Dendritic cell treated with granulocyte-macrophage colony-stimulating factor and Interleukin-4, amounts not matched to agents 40 ng/mL and 50 ng/mL, for 4 days (primary cell): ENCODE measurements around the gene GABRE.

ENCODE experiments used
- H3K27ac Mint-ChIP-seq: one replicate; pipeline ENCODE4 v1.8.0; 2022; ENCODE audit warnings: mild to moderate bottlenecking, mixed read lengths
- H3K27me3 Mint-ChIP-seq: one replicate; pipeline ENCODE4 v1.8.0; 2022; ENCODE audit warnings: mild to moderate bottlenecking, mixed read lengths
- H3K36me3 Mint-ChIP-seq: one replicate; pipeline ENCODE4 v1.8.0; 2022; ENCODE audit warnings: low read depth, mixed read lengths
- H3K4me1 Mint-ChIP-seq: one replicate; pipeline ENCODE4 v1.8.0; 2022; ENCODE audit warnings: low read depth, mixed read lengths
- H3K4me3 Mint-ChIP-seq: one replicate; pipeline ENCODE4 v1.8.0; 2022; ENCODE audit warnings: mild to moderate bottlenecking, moderate library complexity, mixed read lengths
- H3K9me3 Mint-ChIP-seq: one replicate; pipeline ENCODE4 v1.8.0; 2022; ENCODE audit warnings: mixed read lengths
- intact Hi-C: fragments of 100-400 bp; cut with micrococcal nuclease; formaldehyde crosslinking; loops from one replicate; pipeline ENCODE4 v1.15.0; 2022

GABRE gene, protein sequence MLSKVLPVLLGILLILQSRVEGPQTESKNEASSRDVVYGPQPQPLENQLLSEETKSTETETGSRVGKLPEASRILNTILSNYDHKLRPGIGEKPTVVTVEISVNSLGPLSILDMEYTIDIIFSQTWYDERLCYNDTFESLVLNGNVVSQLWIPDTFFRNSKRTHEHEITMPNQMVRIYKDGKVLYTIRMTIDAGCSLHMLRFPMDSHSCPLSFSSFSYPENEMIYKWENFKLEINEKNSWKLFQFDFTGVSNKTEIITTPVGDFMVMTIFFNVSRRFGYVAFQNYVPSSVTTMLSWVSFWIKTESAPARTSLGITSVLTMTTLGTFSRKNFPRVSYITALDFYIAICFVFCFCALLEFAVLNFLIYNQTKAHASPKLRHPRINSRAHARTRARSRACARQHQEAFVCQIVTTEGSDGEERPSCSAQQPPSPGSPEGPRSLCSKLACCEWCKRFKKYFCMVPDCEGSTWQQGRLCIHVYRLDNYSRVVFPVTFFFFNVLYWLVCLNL

GRCh38 chrX:151974336-151975227, at the start of gene GABRE:
Gene GABRE (minus strand): TSS chrX:151974676. CDS start chrX:151974625, 51 bp downstream.
- peaks cover 29% of the 10 kb centered on the region for H3K27me3 Mint-ChIP-seq

DNA sequence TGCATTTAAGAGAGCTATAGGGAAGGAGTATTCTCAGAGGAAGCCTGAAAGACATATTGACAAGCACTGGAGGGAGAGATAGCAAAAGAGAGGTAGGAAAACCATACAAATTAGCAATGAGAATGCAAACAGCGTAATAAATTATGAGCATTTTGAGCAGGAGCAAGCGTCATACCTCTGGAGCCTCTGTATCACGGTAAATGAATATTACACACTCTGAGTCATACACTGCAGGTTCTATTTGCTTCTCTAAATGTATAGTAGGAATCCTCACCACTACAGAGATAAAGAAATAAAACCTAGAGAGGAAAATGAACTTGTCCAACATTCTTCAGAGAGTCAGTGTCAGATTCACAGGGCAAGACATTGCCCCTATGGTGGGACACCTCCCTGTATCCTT, 46.4 kb upstream of the GABRE start:
- Mint-ChIP-seq H3K27me3 (no peaks in the 10 kb centered on the region), H3K4me3 (no peak overlapping the region), H3K27ac (no peak overlapping the region), H3K36me3 (no peaks in the 10 kb centered on the region), H3K9me3 (peaks cover 9% of the 10 kb centered on the region), H3K4me1 (no peaks in the 10 kb centered on the region)
- intact Hi-C loops = no loop called here

More at GRCh38 chrX:151974336-151975227, at the start of gene GABRE:
- Mint-ChIP-seq H3K36me3 (no peaks in the 10 kb centered on the region), H3K9me3 (no peaks in the 10 kb centered on the region), H3K27ac (no peak within 1 kb of the TSS), H3K4me1 (no peaks in the 10 kb centered on the region), H3K4me3 (no peak within 1 kb of the TSS)
- intact Hi-C loops = no loop called here

DNA sequence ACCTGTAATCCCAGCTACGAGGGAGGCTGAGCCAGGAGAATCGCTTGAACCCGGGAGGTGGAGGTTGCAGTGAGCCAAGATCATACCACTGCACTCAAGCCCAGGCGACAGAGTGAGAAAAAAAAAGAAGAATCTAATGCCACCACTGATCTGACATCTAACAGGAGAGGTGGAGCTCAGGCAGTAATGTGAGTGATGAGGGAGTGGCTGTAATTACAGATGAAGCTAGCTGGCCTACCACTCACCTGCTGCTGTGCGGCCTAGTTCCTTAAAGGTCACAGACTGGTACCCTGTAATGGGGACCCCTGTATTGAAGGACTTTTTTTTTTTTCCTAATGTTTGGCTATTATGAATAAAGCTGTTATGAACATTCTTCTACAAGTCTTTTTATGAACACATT, 25.3 kb upstream of the GABRE start:
- Mint-ChIP-seq H3K27me3 (no peaks in the 10 kb centered on the region), H3K36me3 (no peaks in the 10 kb centered on the region), H3K27ac (no peak overlapping the region), H3K9me3 (no peaks in the 10 kb centered on the region), H3K4me1 (no peaks in the 10 kb centered on the region), H3K4me3 (no peak overlapping the region)
- intact Hi-C loops = no loop called here

DNA sequence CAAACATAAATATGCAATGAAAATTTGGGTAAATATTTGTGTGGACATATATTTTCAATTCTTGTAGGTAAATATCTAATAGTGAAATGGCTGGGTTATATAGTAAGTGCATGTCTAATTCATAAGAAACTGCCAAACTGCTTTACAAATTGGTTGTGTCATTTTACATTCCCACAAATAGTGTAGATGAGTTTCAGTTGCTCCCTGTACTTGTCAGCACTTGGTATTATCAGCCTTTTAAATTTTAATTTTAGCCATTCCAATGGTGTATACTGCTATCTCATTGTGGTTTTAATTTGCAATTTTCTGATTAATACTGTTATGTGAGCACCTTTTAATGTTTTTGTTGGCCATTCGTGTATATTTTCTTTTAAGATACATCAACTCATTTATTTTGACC, 23.1 kb upstream of the GABRE start:
- Mint-ChIP-seq H3K4me1 (no peaks in the 10 kb centered on the region), H3K27ac (no peak overlapping the region), H3K4me3 (no peak overlapping the region), H3K36me3 (no peaks in the 10 kb centered on the region), H3K9me3 (no peaks in the 10 kb centered on the region), H3K27me3 (no peaks in the 10 kb centered on the region)
- intact Hi-C loops = no loop called here

- Mint-ChIP-seq H3K9me3 (no peaks in the 10 kb centered on the region), H3K27me3 (no peaks in the 10 kb centered on the region), H3K4me1 (no peaks in the 10 kb centered on the region)
Observed at GRCh38 chrX:151996347-151996746, 21.9 kb upstream of the GABRE start.

DNA sequence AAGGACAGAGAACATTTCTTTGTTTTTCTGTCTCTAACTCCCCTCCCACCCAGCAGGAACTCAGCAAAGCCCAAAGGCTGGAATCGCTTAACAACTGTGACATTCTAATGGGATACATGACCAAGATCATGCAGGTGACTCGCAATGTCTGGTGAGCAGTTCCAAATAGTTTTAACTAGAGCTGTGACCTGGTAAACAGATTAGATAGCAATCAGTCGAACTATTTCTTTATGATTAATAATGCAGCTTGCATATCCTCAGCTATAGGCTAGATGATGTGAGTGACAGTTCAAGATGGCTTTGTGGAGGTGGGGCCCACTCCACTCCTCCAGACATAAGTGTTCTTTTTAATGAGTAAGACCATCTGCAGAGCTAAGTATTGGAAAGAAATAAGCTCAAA, 20.0 kb upstream of the GABRE start:
- H3K36me3 Mint-ChIP-seq = no peaks in the 10 kb centered on the region
- no peak overlapping the region for H3K27ac Mint-ChIP-seq
- H3K4me3 Mint-ChIP-seq = no peak overlapping the region
- H3K27me3 Mint-ChIP-seq = no peaks in the 10 kb centered on the region
- no peaks in the 10 kb centered on the region for H3K4me1 Mint-ChIP-seq
- intact Hi-C loops = no loop called here
- no peaks in the 10 kb centered on the region for H3K9me3 Mint-ChIP-seq

More at GRCh38 chrX:151996347-151996746, 21.9 kb upstream of the GABRE start:
- no peak overlapping the region for H3K4me3 Mint-ChIP-seq
- no peaks in the 10 kb centered on the region for H3K36me3 Mint-ChIP-seq
- intact Hi-C loops = no loop called here
- H3K27ac Mint-ChIP-seq = no peak overlapping the region

- Mint-ChIP-seq H3K4me1 (no peaks in the 10 kb centered on the region), H3K27me3 (no peaks in the 10 kb centered on the region), H3K36me3 (no peaks in the 10 kb centered on the region), H3K27ac (no peak overlapping the region), H3K4me3 (no peak overlapping the region), H3K9me3 (peaks cover 7% of the 10 kb centered on the region)
- intact Hi-C loops = no loop called here
Observed at GRCh38 chrX:151988706-151989299, 14.3 kb upstream of the GABRE start.

DNA sequence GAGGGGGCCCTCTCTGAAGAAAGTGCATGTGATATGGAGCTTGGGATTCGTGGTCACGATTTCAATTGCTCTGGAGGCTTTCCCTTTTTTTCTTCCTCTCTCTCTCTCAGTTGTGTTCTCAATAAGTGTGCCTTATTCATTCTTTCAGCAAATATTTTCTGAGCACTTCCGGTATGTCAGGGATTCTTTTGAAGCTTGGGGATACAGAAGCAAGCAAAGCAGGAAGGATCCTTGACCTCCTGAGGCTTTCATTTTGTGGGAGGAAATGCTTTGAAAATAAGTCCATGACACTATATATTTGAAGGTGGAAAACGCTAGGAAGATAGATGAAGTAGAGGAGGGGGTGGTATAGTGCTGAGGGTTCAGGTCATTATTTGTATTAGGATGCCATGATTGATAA, 12.6 kb upstream of the GABRE start:
- Mint-ChIP-seq H3K9me3 (peaks cover 7% of the 10 kb centered on the region), H3K36me3 (no peaks in the 10 kb centered on the region), H3K27me3 (no peaks in the 10 kb centered on the region), H3K4me1 (no peaks in the 10 kb centered on the region), H3K4me3 (no peak overlapping the region), H3K27ac (no peak overlapping the region)
- intact Hi-C loops = no loop called here

DNA sequence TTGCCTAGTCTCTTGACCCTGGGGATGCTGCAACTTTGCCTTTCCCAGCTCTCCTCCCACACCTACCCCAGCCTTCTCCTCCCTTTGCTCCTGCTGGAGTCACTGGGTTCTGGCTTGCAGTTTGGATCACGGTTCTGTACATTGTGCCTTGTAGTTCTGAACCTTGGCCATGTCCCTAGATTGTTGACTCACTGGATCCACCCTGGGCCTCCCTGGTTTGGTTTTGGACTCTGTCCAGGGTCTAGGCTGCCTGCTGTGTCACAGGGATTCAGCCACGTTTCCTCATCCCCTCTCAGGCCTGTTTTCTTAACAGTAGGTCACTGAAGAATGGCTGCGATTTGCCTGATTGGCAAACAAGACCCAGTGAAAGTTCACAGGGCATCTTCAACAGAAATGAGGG, 11.5 kb upstream of the GABRE start:
- peaks cover 7% of the 10 kb centered on the region for H3K9me3 Mint-ChIP-seq
- H3K27ac Mint-ChIP-seq = no peak overlapping the region
- H3K4me1 Mint-ChIP-seq = no peaks in the 10 kb centered on the region
- no peak overlapping the region for H3K4me3 Mint-ChIP-seq
- intact Hi-C loops = no loop called here
- no peaks in the 10 kb centered on the region for H3K27me3 Mint-ChIP-seq
- H3K36me3 Mint-ChIP-seq = no peaks in the 10 kb centered on the region

DNA sequence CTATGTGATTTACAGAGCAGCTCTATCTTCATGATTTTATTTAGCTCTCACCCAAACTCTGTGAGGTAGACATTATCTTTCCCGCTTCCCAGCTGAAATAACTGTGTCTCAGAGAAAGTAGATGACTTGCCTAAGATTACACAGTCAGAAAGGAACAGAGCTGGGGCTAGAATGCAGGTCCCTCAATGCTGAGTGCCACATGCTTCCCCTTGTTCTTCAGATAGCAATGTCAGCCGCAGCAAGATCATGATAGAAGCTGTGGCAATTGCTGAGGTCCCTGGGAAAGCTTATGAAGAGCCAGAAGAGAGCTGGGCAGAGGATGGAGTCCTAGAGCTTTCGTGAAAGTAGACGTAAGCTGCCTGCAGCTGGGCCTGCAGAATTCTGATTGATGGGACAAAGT, 11.1 kb upstream of the GABRE start:
- H3K36me3 Mint-ChIP-seq = no peaks in the 10 kb centered on the region
- H3K27me3 Mint-ChIP-seq = no peaks in the 10 kb centered on the region
- H3K4me1 Mint-ChIP-seq = no peaks in the 10 kb centered on the region
- no peak overlapping the region for H3K27ac Mint-ChIP-seq
- intact Hi-C loops = no loop called here
- H3K4me3 Mint-ChIP-seq = no peak overlapping the region
- H3K9me3 Mint-ChIP-seq = peaks cover 7% of the 10 kb centered on the region

- intact Hi-C loops = no loop called here
- Mint-ChIP-seq H3K27ac (no peak overlapping the region), H3K4me1 (no peaks in the 10 kb centered on the region), H3K36me3 (no peaks in the 10 kb centered on the region), H3K9me3 (peaks cover 7% of the 10 kb centered on the region), H3K27me3 (no peaks in the 10 kb centered on the region), H3K4me3 (no peak overlapping the region)
Observed at GRCh38 chrX:151984902-151985301, 10.4 kb upstream of the GABRE start.

DNA sequence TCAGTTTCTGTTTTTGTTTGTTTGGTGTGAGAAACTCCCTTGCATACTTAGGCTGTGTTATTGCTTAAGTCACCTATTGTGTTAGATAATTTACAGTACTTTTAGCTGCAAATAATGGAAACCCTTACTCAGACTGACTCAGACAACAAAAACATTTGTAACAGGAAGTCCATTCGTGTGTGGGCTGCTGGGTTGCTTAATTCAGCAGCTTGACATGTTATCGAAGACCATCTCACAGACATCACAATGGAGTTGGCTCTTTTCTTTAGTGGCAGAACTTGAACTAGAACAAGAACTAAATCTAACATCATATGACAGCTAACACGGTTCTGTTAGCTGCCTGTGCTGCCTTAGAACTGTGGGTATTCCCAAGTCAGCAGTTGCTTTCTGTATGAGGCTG, 9.9 kb upstream of the GABRE start:
- H3K4me1 Mint-ChIP-seq = no peaks in the 10 kb centered on the region
- no peak overlapping the region for H3K4me3 Mint-ChIP-seq
- intact Hi-C loops = no loop called here
- H3K27me3 Mint-ChIP-seq = no peaks in the 10 kb centered on the region
- H3K9me3 Mint-ChIP-seq = peaks cover 7% of the 10 kb centered on the region
- no peak overlapping the region for H3K27ac Mint-ChIP-seq
- no peaks in the 10 kb centered on the region for H3K36me3 Mint-ChIP-seq

DNA sequence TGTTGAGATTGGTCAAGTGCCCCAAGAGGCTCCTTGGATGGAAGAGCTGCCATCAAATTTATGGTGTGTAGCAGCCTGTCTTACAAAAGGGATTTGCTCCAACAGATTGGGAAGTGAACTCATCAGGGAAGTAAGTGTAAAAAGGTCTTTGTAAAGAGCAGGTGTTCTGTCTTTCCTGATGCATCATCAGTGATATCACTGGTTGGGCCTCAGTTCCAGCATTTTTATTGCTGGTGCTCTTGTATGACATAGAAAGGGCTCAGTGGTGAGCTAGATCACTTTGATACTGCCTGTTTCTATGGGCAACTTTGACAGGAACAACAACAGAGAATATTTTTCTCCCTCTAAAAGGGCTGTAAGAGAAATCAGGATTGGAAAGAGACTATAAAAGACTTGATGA, 8.7 kb upstream of the GABRE start:
- Mint-ChIP-seq H3K27ac (no peak overlapping the region), H3K27me3 (no peaks in the 10 kb centered on the region), H3K4me1 (no peaks in the 10 kb centered on the region), H3K36me3 (no peaks in the 10 kb centered on the region), H3K4me3 (no peak overlapping the region), H3K9me3 (peaks cover 7% of the 10 kb centered on the region)
- intact Hi-C loops = no loop called here

DNA sequence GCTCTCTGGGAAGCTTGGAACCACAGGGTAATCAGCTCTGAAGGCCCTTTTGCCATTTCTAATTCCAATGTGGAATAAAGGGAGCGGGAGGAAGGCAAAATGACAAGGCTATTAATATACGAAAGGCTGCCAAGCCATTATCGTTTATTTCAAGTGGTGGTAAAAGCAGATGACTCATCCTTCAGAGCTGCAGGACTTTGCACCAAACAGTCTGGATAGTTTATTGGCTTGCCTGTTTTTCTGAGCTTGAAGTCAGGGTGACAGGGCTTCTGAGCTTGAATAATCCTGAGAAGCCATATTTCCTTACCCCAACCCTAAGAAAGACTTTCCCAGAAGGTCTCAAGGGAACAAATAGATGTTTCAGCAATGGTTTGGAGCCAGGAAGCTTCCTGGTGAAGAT, 7.7 kb upstream of the GABRE start:
- no peaks in the 10 kb centered on the region for H3K36me3 Mint-ChIP-seq
- peaks cover 3% of the 10 kb centered on the region for H3K9me3 Mint-ChIP-seq
- no peak overlapping the region for H3K4me3 Mint-ChIP-seq
- no peak overlapping the region for H3K27ac Mint-ChIP-seq
- H3K4me1 Mint-ChIP-seq = no peaks in the 10 kb centered on the region
- no peaks in the 10 kb centered on the region for H3K27me3 Mint-ChIP-seq
- intact Hi-C loops = no loop called here
